ENCODE results near the gene ALX4. TPM values are rescaled to one million over a fixed set of nuclear protein-coding genes. Genes with fewer than 3 reads are reported as not detected.

Gene ALX4
- polyA plus RNA-seq, 3 donors, result not detected

- Mint-ChIP-seq H3K27ac (no peak overlapping the region), H3K27me3 (ENCODE audit: low read depth in 3 of 3) (no peaks in the 10 kb centered on the region), H3K9me3 (peaks cover 0 to 1% (median 0%) of the 10 kb centered on the region in 7 donors), H3K4me3 (no peak overlapping the region), H3K4me1 (no peaks in the 10 kb centered on the region), H3K36me3 (peaks cover 3 to 7% of the 10 kb centered on the region in 2 donors)
- Histone ChIP-seq H3K4me3 (replicated peaks in 1 of 3; ENCODE audit: low read depth in 2 of 3, low read length in 3 of 3) (no peak overlapping the region), H2AFZ (ENCODE audit: insufficient read depth, low read depth, low read length, poor library complexity, severe bottlenecking) (no peak overlapping the region), H3K27ac (ENCODE audit: low read depth in 1 of 2, low read length in 2 of 2) (no peak overlapping the region), H3K9ac (ENCODE audit: insufficient read depth, low read length, poor library complexity, severe bottlenecking) (no peak overlapping the region), H3K4me2 (replicated peaks; ENCODE audit: extremely low read depth, low read length, poor library complexity, severe bottlenecking) (no peak overlapping the region), H3K27me3 (ENCODE audit: control insufficient read depth in 2 of 2, insufficient read depth in 2 of 2, low read length in 2 of 2) (no peaks in the 10 kb centered on the region), H3K9me3 (replicated peaks in 1 of 2; ENCODE audit: control insufficient read depth in 1 of 2, insufficient read depth in 1 of 2, low read length in 2 of 2) (no peaks in the 10 kb centered on the region), H4K20me1 (ENCODE audit: insufficient read depth, low read length) (no peaks in the 10 kb centered on the region), H3K4me1 (ENCODE audit: control insufficient read depth in 1 of 2, insufficient read depth in 2 of 2, low read length in 2 of 2) (no peaks in the 10 kb centered on the region), H3K79me2 (ENCODE audit: insufficient read depth, low read length) (no peaks in the 10 kb centered on the region), H3K36me3 (replicated peaks in 1 of 2; ENCODE audit: control insufficient read depth in 1 of 2, insufficient read depth in 2 of 2, low read length in 2 of 2) (no peaks in the 10 kb centered on the region)
- intact Hi-C loops (cut with micrococcal nuclease), result no loop called here
- DNase-seq, result no peak
- WGBS (ENCODE audit: insufficient coverage), result 98% methylated on average over 5 of the region's 6 CpGs
- TF ChIP-seq CTCF (IDR thresholded peaks at IDR 0.05), result no peak
Measured at GRCh38 chr11:44228379-44228778, 81.6 kb downstream of the ALX4 start.

GRCh38 chr11:44226945-44227344 is 83.0 kb downstream of the ALX4 start:
- WGBS (ENCODE audit: insufficient coverage), result no CpG with 5 or more reads among the region's 4 CpGs

More at GRCh38 chr11:44226945-44227344, 83.0 kb downstream of the ALX4 start:
- DNase-seq, result no peak
- H4K20me1 ChIP-seq (ENCODE audit: insufficient read depth, low read length), result no peaks in the 10 kb centered on the region
- H2AFZ ChIP-seq (ENCODE audit: insufficient read depth, low read depth, low read length, poor library complexity, severe bottlenecking), result no peak overlapping the region
- H3K27ac ChIP-seq (ENCODE audit: low read depth in 1 of 2, low read length in 2 of 2), result no peak overlapping the region
- H3K79me2 ChIP-seq (ENCODE audit: insufficient read depth, low read length), result no peaks in the 10 kb centered on the region
- H3K27me3 Mint-ChIP-seq (ENCODE audit: low read depth in 3 of 3), result no peaks in the 10 kb centered on the region
- H3K27ac Mint-ChIP-seq, result no peak overlapping the region
- H3K4me3 Mint-ChIP-seq, result no peak overlapping the region
- no peak overlapping the region for H3K9ac ChIP-seq (ENCODE audit: insufficient read depth, low read length, poor library complexity, severe bottlenecking)
- no peak overlapping the region for H3K4me2 ChIP-seq (replicated peaks; ENCODE audit: extremely low read depth, low read length, poor library complexity, severe bottlenecking)
- H3K4me3 ChIP-seq (replicated peaks in 1 of 3; ENCODE audit: low read depth in 2 of 3, low read length in 3 of 3), result no peak overlapping the region
- intact Hi-C loops (cut with micrococcal nuclease), result no loop called here
- peaks cover 0 to 1% (median 0%) of the 10 kb centered on the region in 7 donors for H3K9me3 Mint-ChIP-seq
- no peaks in the 10 kb centered on the region for H3K4me1 ChIP-seq (ENCODE audit: control insufficient read depth in 1 of 2, insufficient read depth in 2 of 2, low read length in 2 of 2)
- H3K4me1 Mint-ChIP-seq, result peaks cover 1% of the 10 kb centered on the region
- no peak for TF ChIP-seq CTCF (IDR thresholded peaks at IDR 0.05)
- H3K36me3 Mint-ChIP-seq, result peaks cover 3 to 5% of the 10 kb centered on the region in 2 donors
- H3K9me3 ChIP-seq (replicated peaks in 1 of 2; ENCODE audit: control insufficient read depth in 1 of 2, insufficient read depth in 1 of 2, low read length in 2 of 2), result no peaks in the 10 kb centered on the region
- H3K36me3 ChIP-seq (replicated peaks in 1 of 2; ENCODE audit: control insufficient read depth in 1 of 2, insufficient read depth in 2 of 2, low read length in 2 of 2), result no peaks in the 10 kb centered on the region
- no peaks in the 10 kb centered on the region for H3K27me3 ChIP-seq (ENCODE audit: control insufficient read depth in 2 of 2, insufficient read depth in 2 of 2, low read length in 2 of 2)

Data from CD14-positive monocyte (primary cell).